Right lobe of liver (tissue), 6 donors: ENCODE data around the gene RFX3. TPM values are rescaled to one million over a fixed set of nuclear protein-coding genes. Genes with fewer than 3 reads are reported as not detected.

Experiments
- ATAC-seq, 4 donors: fragments of 200-7000 bp; cut with Tn5 transposase; one replicate each; pipeline ENCODE4 v1.9.1; 2020; ENCODE audit warnings: mild to moderate bottlenecking in 4 of 4, moderate library complexity in 4 of 4
- DNase-seq, 3 donors: peaks; one replicate each; pipeline ENCODE4 v3.0.0-alpha.2; 2020
- H3K27ac ChIP-seq, 3 donors: fragments of 200-600 bp; one replicate each; pipeline ENCODE4 v1.8.0; 2022
- H3K27me3 ChIP-seq, 2 donors: fragments of 200-600 bp; one replicate each; pipeline ENCODE4 v1.8.0; 2022
- H3K36me3 ChIP-seq, 4 donors: fragments of 200-600 bp; sonication (generic) in 1 of 4; one replicate each; pipeline versions ENCODE4 v1.5.1 to v1.8.0; 2017 to 2022; ENCODE audit warnings: control low read depth in 1 of 4
- H3K4me1 ChIP-seq, 4 donors: fragments of 200-600 bp; sonication (generic) in 1 of 4; one replicate each; pipeline versions ENCODE4 v1.5.1 to v1.8.0; 2017 to 2022; ENCODE audit warnings: control low read depth in 1 of 4
- H3K4me3 ChIP-seq, 3 donors: fragments of 200-600 bp; one replicate each; pipeline ENCODE4 v1.8.0; 2022
- H3K9me3 ChIP-seq, 4 donors: fragments of 200-600 bp; sonication (generic) in 1 of 4; one replicate each; pipeline versions ENCODE4 v1.5.1 to v1.8.0; 2017 to 2022; ENCODE audit warnings: control low read depth in 1 of 4
- POLR2A ChIP-seq: fragments of 450-650 bp; IDR thresholded peaks from one replicate; pipeline ENCODE4 v1.6.1; 2017; ENCODE audit warnings: antibody characterized with exemption, mild to moderate bottlenecking
- WGBS: methylation state at CpG from one replicate; pipeline ENCODE4 v1.1.6; 2018; ENCODE audit warnings: low coverage, low lambda C conversion rate; ENCODE audit not compliant: insufficient coverage; ENCODE audit errors: missing lambda C conversion rate; 5-methylcytosine and 5-hydroxymethylcytosine counted together
- intact Hi-C, 2 donors: fragments of 100-400 bp; cut with DNase I; formaldehyde crosslinking; loops; one replicate each; pipeline versions ENCODE4 v1.11.2 to v1.14.1; 2022
- total RNA-seq, 6 experiments: library from RNA; depleted of rRNA in 2 of 6; stranded (reverse); fragments of >200 nt in 2 of 6; fragmentation: NEBNext Ultra II Directional in 3 of 6; extraction: Animal tissue kit (Norgen Biotek cat#: 25700) in 3 of 6; gene quantifications; one replicate each; pipeline versions ENCODE4 v1.1.0 to v1.2.4, GENCODE V29; 2016 to 2023
- TF ChIP-seq, protein P1 (sequence below), 4 donors: fragments of 200-600 bp in 3 of 4; fragments of 450-650 bp in 1 of 4; IDR thresholded peaks; one replicate each; pipeline versions ENCODE4 v1.5.1 to v1.8.0; 2016 to 2022; ENCODE audit warnings: antibody characterized with exemption in 4 of 4, mild to moderate bottlenecking in 2 of 4
- donor health status: DM: no; HTN: yes; CAD: no.
- donor health status: DM: no; HTN: no; CAD: no.
- donor health status: DM: no; HTN: no; CAD: no.
- donor health status: DM: no; HTN: yes; CAD: no.
- donor health status: DM: no; HTN: yes; CAD: no.

Gene RFX3
- total RNA-seq, 6 experiments from 2014 or later = 1.4 to 2.5 (median 1.8) TPM

DNA sequence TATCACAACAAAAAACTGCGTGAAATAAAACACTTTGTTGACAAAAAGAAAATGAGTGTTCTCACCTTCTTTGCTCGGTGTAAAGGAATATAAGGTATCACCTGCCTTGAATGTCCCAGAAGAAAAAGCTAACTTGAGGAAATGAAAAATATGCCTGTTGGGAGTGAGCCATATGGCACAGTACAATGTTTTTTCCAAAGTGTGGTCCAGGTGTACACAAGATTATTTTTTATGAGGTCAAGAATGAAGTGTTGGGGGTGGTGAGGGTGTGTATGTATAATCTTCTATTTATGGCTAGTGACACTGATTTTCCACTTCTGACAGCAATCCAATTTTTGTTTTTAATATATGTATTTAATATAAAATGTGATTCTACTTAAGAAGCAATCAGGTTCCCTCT, 134.4 kb downstream of the RFX3 start:
- no peak overlapping the region for H3K27ac ChIP-seq
- no peaks in the 10 kb centered on the region for H3K4me1 ChIP-seq
- H3K4me3 ChIP-seq = no peak overlapping the region
- intact Hi-C loops = no loop called here
- no peaks in the 10 kb centered on the region for H3K9me3 ChIP-seq
- H3K36me3 ChIP-seq = no peaks in the 10 kb centered on the region
- H3K27me3 ChIP-seq = no peaks in the 10 kb centered on the region
- 100% methylated on average over 2 of the region's 2 CpGs for WGBS
- ATAC-seq (no peak), DNase-seq (no peak)
- TF ChIP-seq POLR2A = no peak
- TF ChIP-seq, protein P1, sequence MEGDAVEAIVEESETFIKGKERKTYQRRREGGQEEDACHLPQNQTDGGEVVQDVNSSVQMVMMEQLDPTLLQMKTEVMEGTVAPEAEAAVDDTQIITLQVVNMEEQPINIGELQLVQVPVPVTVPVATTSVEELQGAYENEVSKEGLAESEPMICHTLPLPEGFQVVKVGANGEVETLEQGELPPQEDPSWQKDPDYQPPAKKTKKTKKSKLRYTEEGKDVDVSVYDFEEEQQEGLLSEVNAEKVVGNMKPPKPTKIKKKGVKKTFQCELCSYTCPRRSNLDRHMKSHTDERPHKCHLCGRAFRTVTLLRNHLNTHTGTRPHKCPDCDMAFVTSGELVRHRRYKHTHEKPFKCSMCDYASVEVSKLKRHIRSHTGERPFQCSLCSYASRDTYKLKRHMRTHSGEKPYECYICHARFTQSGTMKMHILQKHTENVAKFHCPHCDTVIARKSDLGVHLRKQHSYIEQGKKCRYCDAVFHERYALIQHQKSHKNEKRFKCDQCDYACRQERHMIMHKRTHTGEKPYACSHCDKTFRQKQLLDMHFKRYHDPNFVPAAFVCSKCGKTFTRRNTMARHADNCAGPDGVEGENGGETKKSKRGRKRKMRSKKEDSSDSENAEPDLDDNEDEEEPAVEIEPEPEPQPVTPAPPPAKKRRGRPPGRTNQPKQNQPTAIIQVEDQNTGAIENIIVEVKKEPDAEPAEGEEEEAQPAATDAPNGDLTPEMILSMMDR (IDR thresholded peaks at IDR 0.05) = no peak

DNA sequence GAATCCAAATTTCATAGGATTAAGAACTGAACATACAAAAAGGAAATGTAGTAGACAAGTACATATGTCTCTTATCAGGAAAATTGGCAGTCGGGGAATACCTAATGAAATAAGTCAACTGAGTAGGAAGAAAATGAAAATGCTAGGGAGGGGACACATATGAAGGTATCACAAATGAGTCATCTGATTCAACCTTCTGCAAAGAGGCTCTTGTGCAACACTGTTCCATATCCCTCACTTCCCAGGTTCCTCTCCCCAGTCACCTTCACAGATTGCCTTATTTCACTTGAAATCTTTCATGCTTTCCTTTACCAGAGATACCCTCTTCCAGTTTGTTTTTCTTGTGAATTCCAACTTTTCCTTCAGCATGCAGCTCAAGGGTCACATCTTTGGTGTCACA, 139.0 kb downstream of the RFX3 start:
- TF ChIP-seq, protein P1 (IDR thresholded peaks at IDR 0.05) = no peak
- TF ChIP-seq POLR2A = no peak
- Histone ChIP-seq H3K27me3 (no peaks in the 10 kb centered on the region), H3K4me1 (no peaks in the 10 kb centered on the region), H3K4me3 (no peak overlapping the region), H3K27ac (no peak overlapping the region), H3K36me3 (no peaks in the 10 kb centered on the region), H3K9me3 (no peaks in the 10 kb centered on the region)
- DNase-seq (no peak), ATAC-seq (peak in 1 of 4 donors; percentile 39)
- WGBS = 75% methylated on average over 1 of the region's 1 CpG
- intact Hi-C loops = no loop called here

DNA sequence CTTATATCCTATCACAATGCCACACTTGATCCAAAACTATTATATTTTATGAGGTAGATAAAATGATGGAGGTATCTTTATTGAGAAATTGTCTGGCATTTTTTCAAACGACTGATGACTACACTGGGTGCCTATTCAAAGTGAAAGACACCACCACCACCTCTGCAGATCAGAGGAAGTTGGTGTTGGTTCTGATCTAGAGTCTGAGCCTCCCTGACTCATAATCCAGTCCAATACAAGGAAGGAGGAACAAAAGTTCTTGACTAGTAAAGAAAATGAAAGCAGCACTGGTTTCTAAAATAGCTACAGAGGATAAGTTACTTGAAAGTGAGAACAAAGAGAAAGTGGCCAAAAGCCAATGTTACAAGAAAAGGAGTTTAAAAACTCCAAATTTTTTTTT, 139.9 kb downstream of the RFX3 start:
- no peak overlapping the region for H3K27ac ChIP-seq
- no peaks in the 10 kb centered on the region for H3K4me1 ChIP-seq
- no peaks in the 10 kb centered on the region for H3K9me3 ChIP-seq
- ATAC-seq (no peak), DNase-seq (no peak)
- intact Hi-C loops = no loop called here
- TF ChIP-seq POLR2A = no peak
- TF ChIP-seq, protein P1 (IDR thresholded peaks at IDR 0.05) = no peak
- H3K4me3 ChIP-seq = no peak overlapping the region
- 38% methylated on average over 1 of the region's 1 CpG for WGBS
- no peaks in the 10 kb centered on the region for H3K27me3 ChIP-seq
- no peaks in the 10 kb centered on the region for H3K36me3 ChIP-seq

DNA sequence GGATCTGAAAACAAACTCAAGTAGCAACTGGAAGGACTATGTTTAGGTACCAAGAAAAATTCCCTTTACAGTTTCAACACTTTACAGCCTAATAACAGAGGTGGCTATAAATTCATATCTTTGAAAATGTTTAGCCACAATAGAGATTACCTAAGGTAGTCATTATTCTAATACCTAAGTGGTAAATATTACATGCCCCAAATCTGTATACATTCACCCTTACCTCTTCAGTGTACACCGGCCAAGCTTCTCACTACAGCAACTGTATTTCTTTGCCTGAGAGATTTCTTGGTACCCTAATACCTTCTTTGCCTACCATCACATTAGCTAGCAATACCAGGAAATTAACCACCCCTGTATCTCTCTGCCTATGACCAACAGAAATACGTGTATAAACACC, 154.0 kb downstream of the RFX3 start:
- TF ChIP-seq, protein P1 (IDR thresholded peaks at IDR 0.05) = no peak
- no peak for TF ChIP-seq POLR2A
- H3K27me3 ChIP-seq = no peaks in the 10 kb centered on the region
- no peak for ATAC-seq
- intact Hi-C loops = no loop called here
- no peak overlapping the region for H3K27ac ChIP-seq
- H3K36me3 ChIP-seq = no peaks in the 10 kb centered on the region
- no peaks in the 10 kb centered on the region for H3K9me3 ChIP-seq
- no peak overlapping the region for H3K4me3 ChIP-seq
- no peak for DNase-seq
- 75% methylated on average over 2 of the region's 2 CpGs for WGBS
- no peaks in the 10 kb centered on the region for H3K4me1 ChIP-seq

DNA sequence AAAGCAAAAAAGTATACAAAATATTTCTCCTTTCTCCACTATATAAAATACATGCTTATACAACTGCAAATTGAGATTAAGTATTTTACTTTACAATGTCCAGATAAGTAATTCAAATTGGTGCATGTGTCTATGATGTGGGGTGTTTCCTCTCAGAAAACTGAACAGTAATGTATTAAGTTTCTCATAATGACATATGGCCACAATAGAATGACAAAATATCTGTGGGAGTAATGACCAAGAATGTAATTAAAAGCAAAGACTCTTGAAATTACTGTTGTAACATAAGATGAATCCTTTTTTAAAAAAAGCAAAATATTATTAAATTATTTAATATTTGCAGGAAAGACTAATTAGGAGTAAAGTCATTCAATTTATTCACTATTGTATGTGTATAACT, 155.1 kb downstream of the RFX3 start:
- H3K4me1 ChIP-seq = no peaks in the 10 kb centered on the region
- intact Hi-C loops = no loop called here
- no peaks in the 10 kb centered on the region for H3K9me3 ChIP-seq
- no peaks in the 10 kb centered on the region for H3K36me3 ChIP-seq
- no peaks in the 10 kb centered on the region for H3K27me3 ChIP-seq
- ATAC-seq (no peak), DNase-seq (no peak)
- TF ChIP-seq POLR2A = no peak
- TF ChIP-seq, protein P1 (IDR thresholded peaks at IDR 0.05) = no peak
- no peak overlapping the region for H3K27ac ChIP-seq
- no peak overlapping the region for H3K4me3 ChIP-seq
